Prostate gland (tissue), 2 donors: Measurements from ENCODE around the gene ZFAND2A.

ENCODE experiments used
- CTCF ChIP-seq, 4 experiments: fragments of 200-600 bp in 2 of 4; fragments of 450-650 bp in 2 of 4; sonication (generic) in 2 of 4; IDR thresholded peaks; 1 replicate in 3 of 4; 2 replicates in 1 of 4; pipeline ENCODE4 v1.5.1; 2016 to 2019; ENCODE audit warnings: antibody characterized with exemption in 4 of 4, mild to moderate bottlenecking in 2 of 4, moderate library complexity in 2 of 4
- POLR2A ChIP-seq: fragments of 450-650 bp; IDR thresholded peaks from one replicate; pipeline ENCODE4 v1.6.1; 2016; ENCODE audit warnings: antibody characterized with exemption, mild to moderate bottlenecking

GRCh38 chr7:1154172-1154739 is 5.7 kb downstream of the ZFAND2A start:
- TF ChIP-seq POLR2A = no peak
- TF ChIP-seq CTCF (IDR thresholded peaks at IDR 0.05) = no peak
